HepG2 (cell line): ENCODE data around the gene HOXD3. TPM values are rescaled to one million over a fixed set of nuclear protein-coding genes. Genes with fewer than 3 reads are reported as not detected.

Experiments used
- CBFB ChIP-seq: sonication (generic); formaldehyde crosslinking; IDR thresholded peaks from 2 replicates; pipeline ENCODE4 v1.4.0; 2020; ENCODE audit warnings: missing genetic modification reagents
- FOXA1 ChIP-seq, 2 experiments: fragments of 450-650 bp in 1 of 2; sonication (generic) in 1 of 2; formaldehyde crosslinking in 1 of 2; IDR thresholded peaks; 2 replicates each; pipeline versions ENCODE4 v1.4.0 to v1.6.1; 2016 to 2020; ENCODE audit warnings: missing genetic modification reagents in 1 of 2
- GPBP1L1 ChIP-seq: sonication (generic); formaldehyde crosslinking; IDR thresholded peaks from 2 replicates; pipeline ENCODE4 v1.5.0; 2020; ENCODE audit warnings: mild to moderate bottlenecking, missing genetic modification reagents
- HMGXB4 ChIP-seq, 2 experiments: sonication (generic) in 1 of 2; formaldehyde crosslinking in 1 of 2; IDR thresholded peaks; 2 replicates each; pipeline versions ENCODE4 v1.4.0 to v1.6.1; 2018 to 2020; ENCODE audit warnings: missing genetic modification reagents in 2 of 2, borderline replicate concordance in 1 of 2, low read depth in 1 of 2, mild to moderate bottlenecking in 1 of 2, missing biosample characterization in 1 of 2
- HOXA3 ChIP-seq: sonication (generic); formaldehyde crosslinking; IDR thresholded peaks from 2 replicates; pipeline ENCODE4 v1.5.0; 2020; ENCODE audit warnings: missing genetic modification reagents
- HOXA7 ChIP-seq: sonication (generic); formaldehyde crosslinking; IDR thresholded peaks from 2 replicates; pipeline ENCODE4 v1.8.1; 2022; ENCODE audit warnings: mild to moderate bottlenecking, missing genetic modification reagents, moderate library complexity
- JARID2 ChIP-seq: sonication (generic); formaldehyde crosslinking; IDR thresholded peaks from 2 replicates; pipeline ENCODE4 v1.8.1; 2023; ENCODE audit warnings: missing genetic modification reagents, inconsistent platforms; ENCODE audit not compliant: insufficient replicate concordance
- MATR3 ChIP-seq: sonication (generic); formaldehyde crosslinking; IDR thresholded peaks from 2 replicates; pipeline ENCODE4 v1.4.0; 2020; ENCODE audit warnings: missing genetic modification reagents
- MTA1 ChIP-seq: sonication (generic); formaldehyde crosslinking; IDR thresholded peaks from 2 replicates; pipeline ENCODE4 v1.4.0; 2020; ENCODE audit warnings: missing genetic modification reagents, mild to moderate bottlenecking, borderline replicate concordance
- NCOA2 ChIP-seq: sonication (generic); formaldehyde crosslinking; IDR thresholded peaks from 2 replicates; pipeline ENCODE4 v1.8.0; 2022; ENCODE audit warnings: inconsistent platforms
- NR2F1 ChIP-seq, 2 experiments: fragments of 450-650 bp in 1 of 2; formaldehyde crosslinking in 1 of 2; IDR thresholded peaks; 2 replicates each; pipeline versions ENCODE4 v1.5.0 to v1.6.1; 2016 to 2020; ENCODE audit warnings: mild to moderate bottlenecking in 1 of 2, missing compliant biosample characterization in 1 of 2, missing genetic modification reagents in 1 of 2, moderate library complexity in 1 of 2
- RXRA ChIP-seq: sonication (generic); formaldehyde crosslinking; IDR thresholded peaks from 2 replicates; pipeline ENCODE4 v1.5.1; 2020; ENCODE audit warnings: missing genetic modification reagents
- SALL1 ChIP-seq: sonication (generic); formaldehyde crosslinking; IDR thresholded peaks from 2 replicates; pipeline ENCODE4 v1.8.0; 2022; ENCODE audit warnings: mild to moderate bottlenecking, missing genetic modification reagents
- TBL1XR1 ChIP-seq: fragments of 150-350 bp; IDR thresholded peaks from 2 replicates; pipeline ENCODE4 v1.6.1; 2014; ENCODE audit warnings: borderline replicate concordance, low read length; ENCODE audit not compliant: partially characterized antibody
- TP53 ChIP-seq: sonication (generic); formaldehyde crosslinking; conservative IDR thresholded peaks from 2 replicates; pipeline ENCODE4 v1.4.0; 2020; ENCODE audit warnings: missing genetic modification reagents
- U2AF2 ChIP-seq: fragments of 200-400 bp; formaldehyde crosslinking; IDR thresholded peaks from 2 replicates; pipeline ENCODE4 v1.6.1; 2017; ENCODE audit warnings: low read depth, mild to moderate bottlenecking, low read length
- ZBTB38 ChIP-seq: sonication (generic); formaldehyde crosslinking; IDR thresholded peaks from 2 replicates; pipeline ENCODE4 v1.5.1; 2020; ENCODE audit warnings: mild to moderate bottlenecking, missing genetic modification reagents
- ZMYM3 ChIP-seq: sonication (generic); formaldehyde crosslinking; IDR thresholded peaks from 2 replicates; pipeline ENCODE4 v1.5.1; 2020; ENCODE audit warnings: mild to moderate bottlenecking, missing genetic modification reagents
- ZNF557 ChIP-seq: sonication (generic); formaldehyde crosslinking; IDR thresholded peaks from 2 replicates; pipeline ENCODE4 v1.4.0; 2020; ENCODE audit warnings: missing genetic modification reagents
- ZNF569 ChIP-seq: sonication (generic); formaldehyde crosslinking; IDR thresholded peaks from 2 replicates; pipeline ENCODE4 v1.5.0; 2020; ENCODE audit warnings: mild to moderate bottlenecking, missing genetic modification reagents, moderate library complexity, borderline replicate concordance
- ZNF746 ChIP-seq: sonication (generic); formaldehyde crosslinking; IDR thresholded peaks from 2 replicates; pipeline ENCODE4 v1.8.0; 2022; ENCODE audit warnings: mild to moderate bottlenecking, missing genetic modification reagents
- ZNF816 ChIP-seq: sonication (generic); formaldehyde crosslinking; IDR thresholded peaks from 2 replicates; pipeline ENCODE4 v1.8.0; 2022; ENCODE audit warnings: missing genetic modification reagents, mild to moderate bottlenecking, borderline replicate concordance
- ZNF878 ChIP-seq: sonication (generic); formaldehyde crosslinking; IDR thresholded peaks from 2 replicates; pipeline ENCODE4 v1.8.1; 2023; ENCODE audit warnings: mild to moderate bottlenecking, missing genetic modification reagents, moderate library complexity
- ZSCAN21 ChIP-seq: sonication (generic); formaldehyde crosslinking; IDR thresholded peaks from 2 replicates; pipeline ENCODE4 v1.8.0; 2022; ENCODE audit warnings: mild to moderate bottlenecking, missing genetic modification reagents, moderate library complexity, borderline replicate concordance
- polyA plus RNA-seq, 8 experiments: library from polyadenylated mRNA; depleted of rRNA in 3 of 8; stranded (reverse) in 7 of 8; unstranded in 1 of 8; fragments of >200 nt; fragmentation: Illumina TruSeq in 4 of 8; extraction: Trizol in 4 of 8; gene quantifications; 2 replicates each; pipeline versions ENCODE4 v1.2.1 to v1.2.3, GENCODE V29; 2011 to 2016; ENCODE audit warnings: low read depth in 4 of 8, missing spikeins in 1 of 8, mixed read lengths in 1 of 8; ENCODE audit not compliant: insufficient read depth in 1 of 8
- total RNA-seq, 5 experiments: library from RNA; depleted of rRNA; stranded (reverse); fragments of >200 nt; fragmentation: Illumina TruSeq; extraction: Trizol; gene quantifications; 2 replicates each; pipeline ENCODE4 v1.2.3, GENCODE V29; 2016; ENCODE audit warnings: low read depth in 1 of 5
- TF ChIP-seq, protein P1 (sequence below): IDR thresholded peaks from 2 replicates; pipeline ENCODE4 v1.6.1; 2016; ENCODE audit warnings: missing compliant biosample characterization, missing genetic modification reagents, borderline replicate concordance
- TF ChIP-seq, protein P2 (sequence below): IDR thresholded peaks from 2 replicates; pipeline ENCODE4 v1.6.1; 2016; ENCODE audit warnings: missing biosample characterization, missing genetic modification reagents, low read depth

Gene HOXD3
- total and polyA plus RNA-seq, 2 of the 13 experiments (the other 11 are each of a cell fraction or from before 2014, with no cell fraction given) = 0.05 to 0.09 TPM

DNA sequence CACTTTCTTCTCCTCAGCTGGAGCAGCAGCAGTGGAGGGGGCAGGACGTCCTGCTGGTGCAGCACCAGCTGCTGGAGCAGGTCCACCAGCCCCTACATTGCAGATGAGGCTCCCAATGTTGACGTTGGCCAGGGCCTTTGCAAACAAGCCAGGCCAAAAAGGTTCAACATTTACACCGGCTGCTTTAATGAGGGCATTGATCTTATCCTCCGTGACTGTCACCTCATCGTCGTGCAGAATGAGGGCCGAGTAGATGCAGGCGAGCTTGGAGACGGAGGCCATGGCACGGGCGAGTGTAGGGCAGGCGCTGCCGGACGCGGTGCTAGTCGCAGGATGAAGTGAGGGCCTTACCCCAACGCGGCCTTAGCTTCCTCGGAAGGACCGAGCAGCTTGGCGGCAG lies 43.9 kb downstream of the HOXD3 start (continued):
- TF ChIP-seq FOXA1 (IDR thresholded peaks at IDR 0.05) = no peak
- TF ChIP-seq FOXA1 (CRISPR knock-in tag; IDR thresholded peaks at IDR 0.05) = peak; percentile 53
- TF ChIP-seq SALL1 (CRISPR knock-in tag) = peak; percentile 61
- TF ChIP-seq MATR3 (CRISPR knock-in tag) = no peak
- TF ChIP-seq, protein P1, sequence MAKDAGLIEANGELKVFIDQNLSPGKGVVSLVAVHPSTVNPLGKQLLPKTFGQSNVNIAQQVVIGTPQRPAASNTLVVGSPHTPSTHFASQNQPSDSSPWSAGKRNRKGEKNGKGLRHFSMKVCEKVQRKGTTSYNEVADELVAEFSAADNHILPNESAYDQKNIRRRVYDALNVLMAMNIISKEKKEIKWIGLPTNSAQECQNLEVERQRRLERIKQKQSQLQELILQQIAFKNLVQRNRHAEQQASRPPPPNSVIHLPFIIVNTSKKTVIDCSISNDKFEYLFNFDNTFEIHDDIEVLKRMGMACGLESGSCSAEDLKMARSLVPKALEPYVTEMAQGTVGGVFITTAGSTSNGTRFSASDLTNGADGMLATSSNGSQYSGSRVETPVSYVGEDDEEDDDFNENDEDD (CRISPR knock-in tag) = no peak
- TF ChIP-seq, protein P2, sequence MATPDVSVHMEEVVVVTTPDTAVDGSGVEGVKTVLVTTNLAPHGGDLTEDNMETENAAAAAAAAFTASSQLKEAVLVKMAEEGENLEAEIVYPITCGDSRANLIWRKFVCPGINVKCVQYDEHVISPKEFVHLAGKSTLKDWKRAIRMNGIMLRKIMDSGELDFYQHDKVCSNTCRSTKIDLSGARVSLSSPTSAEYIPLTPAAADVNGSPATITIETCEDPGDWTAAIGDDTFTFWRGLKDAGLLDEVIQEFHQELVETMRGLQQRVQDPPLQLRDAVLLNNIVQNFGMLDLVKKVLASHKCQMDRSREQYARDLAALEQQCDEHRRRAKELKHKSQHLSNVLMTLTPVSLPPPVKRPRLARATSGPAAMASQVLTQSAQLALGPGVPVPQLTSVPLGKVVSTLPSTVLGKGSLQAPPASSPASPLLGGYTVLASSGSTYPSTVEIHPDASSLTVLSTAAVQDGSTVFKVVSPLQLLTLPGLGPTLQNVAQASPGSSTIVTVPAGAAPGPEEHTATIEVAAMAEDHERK = no peak
- no peak for TF ChIP-seq TP53 (CRISPR knock-in tag)
- TF ChIP-seq HOXA7 (CRISPR knock-in tag) = no peak
- no peak for TF ChIP-seq JARID2 (CRISPR knock-in tag)
- no peak for TF ChIP-seq ZNF878 (CRISPR knock-in tag)
- no peak for TF ChIP-seq HMGXB4 (CRISPR knock-in tag; IDR thresholded peaks at IDR 0.05; ENCODE audit: borderline replicate concordance in 1 of 2, low read depth in 1 of 2)
- no peak for TF ChIP-seq TBL1XR1
- TF ChIP-seq ZSCAN21 = no peak
- TF ChIP-seq ZNF557 (CRISPR knock-in tag) = no peak
- TF ChIP-seq ZNF816 (CRISPR knock-in tag) = no peak
- TF ChIP-seq U2AF2 = no peak
- peak; percentile 27; the same call in 1 of the 2 replicates for TF ChIP-seq MTA1 (CRISPR knock-in tag)
- TF ChIP-seq CBFB (CRISPR knock-in tag) = no peak
- TF ChIP-seq ZNF569 (CRISPR knock-in tag) = no peak
- TF ChIP-seq ZBTB38 (CRISPR knock-in tag) = peak; percentile 80
- no peak for TF ChIP-seq ZNF746 (CRISPR knock-in tag)
- no peak for TF ChIP-seq NCOA2 (CRISPR knock-in tag)
- 0 out of 2 replicates have a peak, but pooled peaks have one; percentile 19 for TF ChIP-seq HOXA3
- TF ChIP-seq GPBP1L1 (CRISPR knock-in tag) = no peak
- peak; percentile 57; the same call in 1 of the 2 replicates for TF ChIP-seq ZMYM3 (CRISPR knock-in tag)
- no peak for TF ChIP-seq NR2F1 (CRISPR knock-in tag; IDR thresholded peaks at IDR 0.05)
- TF ChIP-seq RXRA = peak; percentile 36; the same call in 1 of the 2 replicates
